Measurements from ENCODE around the gene PGA3. TPM values are rescaled to one million over a fixed set of nuclear protein-coding genes. Genes with fewer than 3 reads are reported as not detected.

PGA3 gene
- total RNA-seq, 1 experiment from 2014 or later = not detected

GRCh38 chr11:61258546-61258945, 55.2 kb downstream of the PGA3 start:
- no peaks in the 10 kb centered on the region for H3K36me3 ChIP-seq
- H3K4me3 ChIP-seq = no peak overlapping the region
- DNase-seq = no peak
- H3K27me3 ChIP-seq = no peaks in the 10 kb centered on the region
- no peaks in the 10 kb centered on the region for H3K9me3 ChIP-seq

- Histone ChIP-seq H3K4me3 (no peak overlapping the region), H3K27me3 (no peaks in the 10 kb centered on the region), H3K36me3 (no peaks in the 10 kb centered on the region), H3K9me3 (no peaks in the 10 kb centered on the region)
- DNase-seq = no peak
These were observed 56.0 kb downstream of the PGA3 start for GRCh38 chr11:61259363-61259762.

Other genes with a start within 250 kb of the PGA3 start
- gene CD6, start 231.8 kb upstream of the PGA3 start, total RNA-seq (2014; rRNA removed; shearing (Covaris generic); ENCODE audit: low replicate concordance) = not detected in 2 replicates
- gene CD5, start 101.0 kb upstream of the PGA3 start, total RNA-seq (2014; rRNA removed; shearing (Covaris generic); ENCODE audit: low replicate concordance) = not detected in 2 replicates
- gene VPS37C, start 42.1 kb upstream of the PGA3 start, total RNA-seq (2014; rRNA removed; shearing (Covaris generic); ENCODE audit: low replicate concordance) = 11.3 and 22.9 TPM in 2 replicates
- not detected in 2 replicates for gene PGA4, start 18.8 kb downstream of the PGA3 start, total RNA-seq (2014; rRNA removed; shearing (Covaris generic); ENCODE audit: low replicate concordance)
- gene PGA5, start 37.7 kb downstream of the PGA3 start, total RNA-seq (2014; rRNA removed; shearing (Covaris generic); ENCODE audit: low replicate concordance) = not detected in 2 replicates
- gene VWCE, start 91.8 kb downstream of the PGA3 start, total RNA-seq (2014; rRNA removed; shearing (Covaris generic); ENCODE audit: low replicate concordance) = not detected in 2 replicates
- gene DDB1, start 129.6 kb downstream of the PGA3 start, total RNA-seq (2014; rRNA removed; shearing (Covaris generic); ENCODE audit: low replicate concordance) = 170 and 250 TPM in 2 replicates
- gene TKFC, start 129.7 kb downstream of the PGA3 start, total RNA-seq (2014; rRNA removed; shearing (Covaris generic); ENCODE audit: low replicate concordance) = 12.9 and 36.0 TPM in 2 replicates
- gene CYB561A3, start 158.4 kb downstream of the PGA3 start, total RNA-seq (2014; rRNA removed; shearing (Covaris generic); ENCODE audit: low replicate concordance) = 50.5 and 60.2 TPM in 2 replicates
- gene TMEM138, start 158.9 kb downstream of the PGA3 start, total RNA-seq (2014; rRNA removed; shearing (Covaris generic); ENCODE audit: low replicate concordance) = 15.0 and 70.0 TPM in 2 replicates
- gene TMEM216, start 189.1 kb downstream of the PGA3 start, total RNA-seq (2014; rRNA removed; shearing (Covaris generic); ENCODE audit: low replicate concordance) = 7.5 and 12.3 TPM in 2 replicates
- gene CPSF7, start 226.5 kb downstream of the PGA3 start, total RNA-seq (2014; rRNA removed; shearing (Covaris generic); ENCODE audit: low replicate concordance) = 26.0 and 40.3 TPM in 2 replicates
- 18.2 and 35.5 TPM in 2 replicates for gene SDHAF2, start 226.6 kb downstream of the PGA3 start, total RNA-seq (2014; rRNA removed; shearing (Covaris generic); ENCODE audit: low replicate concordance)

Measured in MG63 (cell line).